Fibroblast of villous mesenchyme (primary cell): ENCODE results near the gene NNMT. TPM values are rescaled to one million over a fixed set of nuclear protein-coding genes. Genes with fewer than 3 reads are reported as not detected.
A peak's percentile ranks its signal among the peaks of the same experiment; 100 is the strongest.

Source experiments
- DNase-seq: peaks from one replicate; pipeline ENCODE4 v3.0.0-alpha.2; 2010; ENCODE audit warnings: low read depth
- H3K4me3 ChIP-seq: 2 replicates; pipeline ENCODE4 v1.5.1; 2011; ENCODE audit warnings: low read depth, mild to moderate bottlenecking, low read length
- CTCF ChIP-seq: IDR thresholded peaks from 2 replicates; pipeline ENCODE4 v1.5.1; 2012; ENCODE audit warnings: low read depth, mild to moderate bottlenecking, low read length; ENCODE audit not compliant: insufficient read depth
- total RNA-seq: library from RNA; depleted of rRNA; stranded (reverse); fragments of >200 nt; gene quantifications from 2 replicates; pipeline ENCODE4 v1.2.3, GENCODE V29; 2012

The NNMT gene
- total RNA-seq, 1 donor: 505 TPM

GRCh38 chr11:114297806-114298709 is 1.9 kb downstream of the NNMT start:
- H3K4me3 ChIP-seq: peak overlapping the region; percentile 91
- DNase-seq: no peak
- TF ChIP-seq CTCF: no peak

- H3K4me3 ChIP-seq: peak overlapping the region; percentile 91
- no peak for DNase-seq
- TF ChIP-seq CTCF: no peak
These were observed 2.5 kb downstream of the NNMT start for GRCh38 chr11:114298710-114299109.

GRCh38 chr11:114301088-114301487 is 4.9 kb downstream of the NNMT start:
- TF ChIP-seq CTCF: no peak
- H3K4me3 ChIP-seq: peak overlapping the region; percentile 91

GRCh38 chr11:114301927-114302326 is 5.7 kb downstream of the NNMT start:
- TF ChIP-seq CTCF: no peak
- no peak for DNase-seq
- peak overlapping the region; percentile 91 for H3K4me3 ChIP-seq

More at GRCh38 chr11:114301088-114301487, 4.9 kb downstream of the NNMT start:
- DNase-seq: no peak

- DNase-seq: no peak
These were observed 6.5 kb downstream of the NNMT start for GRCh38 chr11:114302663-114303062.

GRCh38 chr11:114304065-114304464 is 7.9 kb downstream of the NNMT start:
- DNase-seq: no peak
- TF ChIP-seq CTCF: no peak
- peak overlapping the region; percentile 91 for H3K4me3 ChIP-seq

More at GRCh38 chr11:114302663-114303062, 6.5 kb downstream of the NNMT start:
- TF ChIP-seq CTCF: no peak
- H3K4me3 ChIP-seq: peak overlapping the region; percentile 91
